HG02798 (cell line): ENCODE data around the gene ADAMTSL2.

Experiments
- ATAC-seq: cut with Tn5 transposase; IDR thresholded peaks from one replicate; pipeline ENCODE4 v1.9.1; 2021; ENCODE audit warnings: mild to moderate bottlenecking; ENCODE audit not compliant: unreplicated experiment, poor library complexity

The ADAMTSL2 gene

DNA sequence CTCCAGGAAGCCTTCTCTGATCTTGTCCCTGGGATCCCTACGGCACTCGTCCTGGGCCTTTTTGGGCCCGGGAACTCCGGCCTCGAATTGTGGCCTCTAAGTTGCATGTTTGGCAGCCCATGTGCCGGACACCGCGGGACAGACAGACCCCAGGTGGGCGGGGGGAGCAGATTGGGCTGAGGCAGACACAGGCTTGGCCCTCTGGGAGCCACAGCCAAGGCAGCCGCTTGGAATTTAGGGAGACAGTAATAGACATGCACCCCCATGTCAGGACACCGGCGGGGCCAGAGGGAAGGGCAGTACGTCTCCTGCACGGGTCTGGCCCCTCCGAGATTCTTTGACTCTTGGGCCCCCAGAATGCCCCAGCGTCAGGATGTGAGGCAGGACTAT lies 36.2 kb downstream of the ADAMTSL2 start:
- ATAC-seq: no peak

DNA sequence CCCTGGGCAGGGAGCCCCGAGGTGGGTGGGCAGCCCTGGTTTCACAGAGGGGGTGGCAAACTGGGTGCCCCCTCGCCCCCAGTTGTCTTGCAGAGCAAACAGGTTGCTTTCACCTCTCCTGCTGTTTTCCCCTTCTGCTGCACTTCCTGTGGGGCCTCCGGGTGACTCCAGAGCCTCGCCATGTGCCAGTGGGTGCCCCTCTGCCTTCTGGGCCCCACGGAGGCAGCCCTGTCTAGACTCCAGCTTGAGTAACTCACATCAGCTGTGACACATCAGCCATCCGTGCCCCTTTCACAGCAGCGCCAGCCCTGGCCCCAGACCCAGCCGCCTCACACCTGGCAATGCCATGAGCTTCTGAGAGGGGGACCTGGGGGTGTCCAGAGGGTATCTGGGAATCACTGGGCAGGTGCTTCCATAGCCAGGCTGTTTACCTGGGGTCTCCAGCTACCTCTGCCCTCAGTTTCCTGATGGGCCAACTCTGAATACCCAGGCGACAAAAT lies 36.9 kb downstream of the ADAMTSL2 start:
- no peak for ATAC-seq

DNA sequence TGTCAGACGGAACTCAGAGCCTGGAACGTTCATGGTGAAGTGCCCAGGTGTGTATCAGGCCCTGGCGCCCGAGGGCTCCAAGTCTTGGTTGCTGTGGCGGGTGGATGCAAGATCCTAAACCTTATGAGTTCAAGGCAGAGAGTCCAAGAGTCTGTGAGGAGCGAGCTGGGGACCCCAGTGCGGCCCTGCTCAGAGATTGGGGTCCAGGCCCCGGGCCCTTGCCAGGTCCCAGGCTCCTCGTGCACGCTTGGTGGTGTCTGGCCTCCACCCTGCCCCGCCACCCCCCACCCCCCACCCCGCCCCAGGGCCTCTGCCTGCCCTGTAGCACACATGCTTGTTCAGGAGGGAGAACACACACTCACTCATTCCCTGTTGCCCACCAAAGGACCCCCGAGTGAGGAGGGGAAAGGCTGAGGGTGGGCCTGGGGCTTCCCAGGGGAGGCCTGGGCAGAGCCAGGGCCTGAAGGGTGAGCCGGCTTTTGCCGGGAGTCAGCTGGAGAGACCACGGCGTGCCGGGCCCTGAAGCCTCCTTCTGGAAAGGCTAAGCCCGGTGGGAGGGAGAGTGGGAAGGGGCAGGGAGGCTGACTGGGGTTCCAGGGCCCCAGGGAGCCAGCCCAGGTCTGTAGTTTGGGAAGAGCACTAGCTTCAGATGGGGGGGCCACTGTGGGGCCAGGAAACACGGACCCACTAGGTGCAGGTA lies 37.5 kb downstream of the ADAMTSL2 start:
- ATAC-seq: no peak

DNA sequence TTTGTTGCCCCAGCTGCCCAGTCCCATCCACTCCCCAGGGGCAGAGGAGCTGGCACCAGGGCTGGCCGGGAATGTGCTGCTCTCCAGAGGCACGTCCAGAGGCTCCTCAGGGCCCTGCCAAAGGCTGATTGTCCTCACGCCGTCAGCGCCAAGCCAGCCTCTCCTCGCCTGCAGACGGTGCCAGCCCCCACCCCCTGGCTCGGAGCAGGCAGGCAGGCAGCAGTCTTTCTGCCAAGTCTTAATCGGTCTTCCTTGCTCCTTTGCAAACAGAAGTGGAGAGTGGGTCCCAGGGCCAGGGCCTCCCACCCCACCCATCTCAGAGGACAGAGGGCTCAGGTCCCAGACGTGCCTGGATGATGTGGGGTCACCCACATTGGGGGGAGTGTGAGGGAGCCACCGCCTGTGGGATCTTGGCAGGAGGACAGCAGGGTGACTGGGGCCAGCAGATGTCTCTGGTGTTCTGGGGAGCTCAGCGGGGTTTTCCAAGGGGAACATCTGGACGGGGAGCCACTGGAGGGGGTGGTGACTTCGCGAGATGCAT lies 38.4 kb downstream of the ADAMTSL2 start:
- ATAC-seq: no peak

DNA sequence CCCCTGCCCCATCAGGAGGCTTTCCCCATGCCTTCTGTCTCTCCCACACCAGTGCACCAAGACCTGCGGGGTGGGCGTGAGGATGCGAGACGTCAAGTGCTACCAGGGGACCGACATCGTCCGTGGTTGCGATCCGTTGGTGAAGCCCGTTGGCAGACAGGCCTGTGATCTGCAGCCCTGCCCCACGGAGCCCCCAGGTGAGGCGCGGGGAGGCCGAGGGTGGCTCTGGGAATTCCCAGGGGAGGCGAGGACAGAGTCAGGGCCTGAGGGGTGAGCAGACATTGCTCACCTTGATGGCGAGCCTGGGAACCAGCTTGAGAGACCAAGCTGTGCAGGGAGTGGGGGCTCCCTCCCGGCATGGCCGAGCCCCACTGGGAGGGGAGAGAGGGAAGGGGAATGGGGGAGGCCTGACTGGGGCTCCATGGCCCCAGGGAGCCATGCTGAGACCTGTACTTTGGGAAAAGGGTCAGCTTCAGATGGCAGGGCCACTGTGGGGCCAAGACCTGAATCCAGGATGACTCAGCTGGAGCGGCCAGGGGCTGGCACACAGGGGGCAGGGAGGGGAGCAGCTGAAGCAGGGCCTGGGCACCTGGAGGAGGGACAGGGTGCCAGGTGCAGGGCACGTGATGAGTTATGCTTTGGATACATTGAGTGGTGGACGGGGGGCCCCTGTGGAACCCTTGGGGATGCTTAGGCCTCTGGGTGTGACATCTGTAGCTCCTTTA lies 39.4 kb downstream of the ADAMTSL2 start:
- ATAC-seq: no peak

DNA sequence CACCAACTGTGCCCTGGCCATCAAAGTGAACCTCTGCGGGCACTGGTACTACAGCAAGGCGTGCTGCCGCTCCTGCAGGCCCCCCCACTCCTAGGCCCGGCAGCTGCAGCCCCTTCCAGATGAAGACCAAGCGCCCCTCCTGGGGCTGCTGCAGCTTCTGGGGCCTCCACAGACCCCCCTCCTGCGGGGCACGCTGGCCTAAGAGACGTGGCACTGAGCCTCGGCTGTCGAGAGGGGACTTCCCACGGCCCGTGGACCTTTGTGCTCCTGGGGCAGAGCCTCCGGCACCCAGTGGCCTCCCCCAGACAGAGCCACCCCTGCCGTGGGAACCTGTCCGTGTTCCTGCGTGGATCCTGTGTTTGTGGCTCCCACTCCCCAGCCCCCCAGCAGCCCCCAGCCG lies 40.3 kb downstream of the ADAMTSL2 start:
- ATAC-seq: no peak

DNA sequence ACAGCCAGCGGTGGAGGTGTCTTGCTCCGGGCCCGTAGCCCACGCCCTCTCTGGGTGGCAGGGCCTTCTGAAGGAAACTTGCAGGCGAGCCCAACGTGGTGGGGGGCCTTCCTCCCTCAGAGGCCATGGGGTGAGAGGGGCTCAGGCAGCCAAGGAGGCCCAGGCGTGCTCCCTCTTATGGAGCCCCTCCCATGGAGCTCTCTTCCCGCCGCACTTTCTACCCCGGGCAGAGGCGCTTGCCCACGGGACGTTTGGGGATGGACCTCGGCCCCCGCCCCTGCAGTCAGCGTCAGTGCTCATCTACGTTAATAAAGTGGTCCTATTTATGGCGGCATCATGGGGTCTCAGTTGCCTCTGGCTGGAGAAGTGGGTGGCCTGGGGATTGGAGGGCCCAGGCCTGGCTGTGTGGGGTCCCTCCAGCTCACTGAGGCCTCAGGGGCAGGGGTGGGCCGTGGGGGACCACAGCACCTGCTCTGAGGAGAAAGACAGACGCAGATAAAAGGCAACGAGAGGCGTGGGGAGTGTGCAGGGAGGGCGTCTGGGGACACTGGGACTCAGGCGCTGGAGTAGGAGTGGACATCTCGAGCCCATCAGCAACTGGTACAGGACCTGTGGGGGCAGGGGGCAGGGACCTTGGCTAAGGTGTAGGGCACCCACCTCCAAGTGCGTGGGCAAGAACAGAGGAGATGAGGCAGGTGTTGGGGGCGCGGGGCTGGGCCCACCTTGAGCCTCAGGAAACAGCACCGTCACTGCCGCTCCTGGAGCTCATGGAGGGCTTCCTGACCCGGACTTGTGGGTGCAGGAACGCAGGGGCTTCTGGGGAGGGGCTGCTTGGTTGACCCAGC lies 40.9 kb downstream of the ADAMTSL2 start:
- no peak for ATAC-seq

DNA sequence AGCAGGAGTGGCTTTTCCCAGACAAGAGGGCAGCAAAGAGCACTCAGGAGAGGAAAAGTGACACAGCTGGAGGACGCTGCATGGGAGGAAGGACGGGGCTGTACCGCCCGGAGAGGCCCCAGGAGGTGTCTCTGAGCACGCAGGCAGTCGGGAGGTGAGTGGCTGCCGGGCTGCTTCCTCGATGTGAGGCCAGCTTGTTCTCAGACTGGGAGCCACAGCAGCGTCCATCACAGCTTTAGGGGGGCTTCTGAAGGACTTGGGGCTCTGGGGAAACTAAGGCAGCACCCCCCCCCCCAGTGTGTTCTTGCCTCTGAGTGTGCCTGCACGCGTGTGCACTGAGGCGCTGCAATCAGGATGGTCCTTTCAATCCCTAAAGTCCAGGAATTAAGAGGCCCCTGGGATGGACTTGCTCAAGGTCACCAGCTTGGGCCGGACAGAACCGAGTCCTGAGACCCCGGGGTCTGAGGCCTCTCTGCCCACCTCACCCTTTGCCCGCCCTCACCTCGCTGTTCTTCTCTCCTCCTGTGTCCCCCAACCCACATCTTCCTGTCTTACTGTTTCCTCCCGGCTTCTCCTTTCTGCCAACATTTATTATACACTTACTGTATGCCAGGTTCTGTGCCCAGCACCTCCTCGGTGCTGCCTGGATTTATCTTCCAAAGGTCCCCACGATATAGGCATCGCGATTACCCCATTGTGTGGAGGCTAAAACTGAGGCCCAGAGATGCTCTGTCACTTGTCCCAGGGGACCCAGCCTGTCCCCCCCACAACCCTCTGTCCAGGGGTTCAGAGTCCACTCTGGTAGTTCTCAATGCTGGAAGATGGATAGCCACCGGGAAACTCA lies 41.7 kb downstream of the ADAMTSL2 start:
- no peak for ATAC-seq

DNA sequence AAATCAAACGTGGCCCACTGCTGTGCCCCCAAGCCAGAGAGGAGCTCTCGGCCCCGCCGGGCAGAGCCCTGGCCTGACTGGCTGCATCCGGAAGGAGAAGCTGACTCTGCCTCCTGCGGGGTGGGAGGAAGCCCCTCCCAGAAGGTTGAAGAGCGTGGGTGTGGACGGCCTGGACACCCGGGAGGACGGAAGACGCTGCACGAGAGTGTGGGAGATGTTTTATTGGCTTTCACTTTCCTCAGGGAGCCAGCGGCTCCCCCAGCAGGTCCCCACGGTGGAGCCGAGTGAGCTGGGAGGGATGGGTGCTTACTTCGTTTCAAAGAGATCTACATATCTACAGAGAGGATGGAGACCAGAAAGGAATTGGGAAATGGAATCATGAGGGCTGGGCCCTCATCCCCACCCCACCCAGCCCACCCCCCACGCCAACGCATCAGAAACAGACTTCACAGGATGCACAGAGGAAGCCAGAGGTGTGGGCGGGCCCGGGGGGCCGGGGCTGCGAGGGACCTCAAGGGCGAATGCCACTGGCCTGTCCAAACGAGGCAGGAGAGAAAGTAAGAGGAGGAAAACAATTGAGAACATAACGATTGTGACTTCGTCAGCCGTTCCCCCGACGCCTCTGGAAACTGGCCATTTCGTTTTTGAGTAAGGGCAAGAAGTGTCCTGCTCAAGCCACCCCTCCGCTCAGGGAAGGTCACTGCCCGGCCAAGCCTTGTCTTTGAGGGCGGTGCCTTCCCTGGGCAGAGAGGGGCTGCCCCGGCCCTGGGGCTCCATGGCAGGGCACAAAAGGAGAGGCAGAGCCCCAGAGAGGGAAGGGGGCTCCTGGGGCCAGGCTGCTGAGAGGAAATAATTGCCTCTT lies 42.6 kb downstream of the ADAMTSL2 start:
- no peak for ATAC-seq

DNA sequence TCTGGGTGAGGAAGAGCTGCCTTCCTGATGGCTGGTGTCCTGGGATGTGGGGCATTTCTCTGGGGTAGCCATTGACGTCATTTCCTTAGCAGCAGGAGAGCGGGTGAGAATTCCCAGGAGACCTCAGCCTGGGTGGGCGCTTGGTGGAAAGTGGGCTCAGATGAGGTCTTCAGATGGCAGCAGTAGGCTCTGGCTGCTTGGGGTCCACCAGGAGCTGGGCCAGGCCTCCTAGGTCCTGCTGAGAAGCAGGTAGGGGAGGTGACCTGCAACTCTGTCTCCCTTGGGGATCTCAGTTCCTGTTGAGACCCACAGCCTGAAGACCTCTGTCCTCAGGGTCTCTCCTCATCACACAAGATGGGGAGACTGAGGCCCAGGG lies 43.2 kb downstream of the ADAMTSL2 start:
- no peak for ATAC-seq

DNA sequence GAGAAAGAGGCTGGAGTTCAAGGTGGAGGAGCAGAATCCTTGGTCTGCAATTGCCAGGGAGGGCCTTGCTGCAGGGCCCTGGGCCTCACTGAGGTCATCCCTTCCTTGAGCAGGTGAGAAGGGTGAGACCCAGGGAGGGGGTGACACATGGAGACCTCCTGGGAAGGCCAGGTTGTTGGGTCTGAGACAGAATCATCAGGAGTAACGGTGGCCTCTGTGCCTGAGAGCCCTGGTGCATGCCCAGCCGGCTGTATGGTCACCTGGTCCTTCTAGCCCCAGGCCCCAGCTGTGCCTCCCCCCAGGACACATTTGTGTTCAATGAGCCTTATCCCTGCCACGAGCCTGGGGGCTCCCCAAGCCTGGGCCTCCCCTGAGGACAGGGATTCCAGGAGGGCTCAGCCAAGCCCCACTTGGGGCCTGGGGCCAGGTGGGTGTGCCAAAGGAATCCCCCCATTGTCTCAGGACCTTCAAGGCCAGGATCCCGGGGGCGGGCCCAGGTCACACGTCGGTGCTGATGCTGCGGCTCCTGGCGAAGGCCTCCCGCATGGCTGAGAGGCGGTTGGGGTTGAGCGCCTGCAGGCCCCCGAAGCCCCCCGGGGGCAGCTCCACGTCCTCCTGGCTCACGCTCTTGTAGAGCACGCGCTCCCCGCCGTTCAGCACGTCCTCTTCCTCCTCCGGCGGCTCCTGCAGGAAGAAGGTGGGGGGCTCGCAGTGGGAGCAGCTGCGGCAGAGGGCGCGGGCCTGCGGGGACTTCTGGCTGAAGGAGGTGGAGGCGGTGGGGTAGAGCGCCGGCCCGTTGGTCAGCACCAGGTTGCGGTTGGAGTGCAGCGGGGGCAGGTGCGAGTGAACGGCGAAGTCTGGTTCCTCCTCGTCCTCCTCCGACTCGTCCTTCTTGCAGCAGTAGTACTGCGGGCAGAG lies 44.3 kb downstream of the ADAMTSL2 start:
- ATAC-seq: no peak

DNA sequence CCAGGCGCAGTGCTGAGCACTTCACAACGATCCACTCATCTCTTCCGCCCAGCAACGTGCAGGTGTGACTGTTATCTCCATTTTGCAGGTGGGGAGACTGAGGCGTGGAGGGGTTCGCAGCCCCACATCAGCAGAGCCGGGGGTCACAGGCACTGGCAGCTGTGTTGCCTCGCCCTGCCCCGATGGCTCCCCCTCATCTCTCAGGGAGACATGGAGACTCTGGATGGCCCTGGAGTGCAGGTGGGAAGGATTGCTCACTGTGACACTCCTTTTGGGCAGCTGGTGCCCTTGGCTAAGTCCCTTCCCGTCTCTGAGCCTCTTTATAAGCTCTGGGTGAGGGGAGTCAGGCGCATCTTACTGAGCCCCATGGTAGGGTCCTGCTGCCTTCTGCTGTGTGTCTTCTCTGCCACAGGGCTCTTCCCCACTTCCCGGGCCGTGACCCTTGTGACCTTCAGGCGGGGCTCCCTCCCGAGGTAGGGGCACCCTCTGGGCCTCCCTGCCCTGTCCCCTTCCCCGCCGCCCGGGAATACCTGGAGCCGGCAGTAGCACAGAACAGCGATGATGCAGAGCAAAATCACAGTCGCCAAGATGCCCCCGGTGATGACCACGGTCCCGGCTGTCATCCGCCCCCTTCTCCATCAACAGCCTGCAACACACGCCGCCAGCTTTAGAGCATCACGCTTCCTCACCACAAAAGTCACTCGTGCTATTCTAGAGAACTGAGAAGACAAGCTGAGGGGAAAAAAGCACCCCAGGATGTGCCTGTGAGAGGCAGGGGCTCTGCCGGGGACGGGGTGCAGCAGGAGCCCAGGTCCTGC lies 45.3 kb downstream of the ADAMTSL2 start:
- no peak for ATAC-seq

DNA sequence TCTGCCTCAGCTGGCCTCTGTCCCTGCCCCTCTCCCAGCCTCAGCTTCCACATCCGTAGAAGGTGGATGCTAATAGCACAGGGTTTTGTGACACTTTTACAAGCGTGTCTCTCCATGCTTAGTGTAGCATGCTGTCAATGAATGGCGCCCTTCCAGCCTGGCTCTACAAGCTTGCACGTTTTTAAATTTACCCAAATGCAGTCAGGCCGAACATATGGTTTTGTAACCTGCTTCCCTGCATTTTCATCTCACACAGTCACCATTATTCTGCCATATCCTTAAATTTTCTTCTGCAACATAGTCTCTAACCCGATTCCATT lies 45.9 kb downstream of the ADAMTSL2 start:
- no peak for ATAC-seq

DNA sequence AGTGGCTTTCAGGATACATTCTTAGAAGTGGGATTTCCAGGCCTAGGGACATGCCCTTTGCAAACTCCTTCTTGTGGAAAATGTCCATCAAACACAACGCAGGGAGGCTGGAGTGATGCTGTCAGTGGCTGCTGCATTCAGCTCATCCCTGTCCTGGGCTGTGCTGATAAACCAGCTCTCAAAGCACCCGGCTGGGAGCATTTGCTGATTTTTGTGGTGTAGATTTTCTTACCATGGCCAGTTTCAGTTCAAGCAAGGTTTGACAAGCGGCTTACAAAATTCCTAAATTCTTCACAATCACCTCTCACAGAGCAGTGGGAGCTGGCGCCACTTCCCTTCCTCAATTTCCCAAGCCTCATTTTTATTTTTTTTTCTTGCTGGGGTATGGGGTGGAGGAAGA lies 46.5 kb downstream of the ADAMTSL2 start:
- ATAC-seq: no peak

DNA sequence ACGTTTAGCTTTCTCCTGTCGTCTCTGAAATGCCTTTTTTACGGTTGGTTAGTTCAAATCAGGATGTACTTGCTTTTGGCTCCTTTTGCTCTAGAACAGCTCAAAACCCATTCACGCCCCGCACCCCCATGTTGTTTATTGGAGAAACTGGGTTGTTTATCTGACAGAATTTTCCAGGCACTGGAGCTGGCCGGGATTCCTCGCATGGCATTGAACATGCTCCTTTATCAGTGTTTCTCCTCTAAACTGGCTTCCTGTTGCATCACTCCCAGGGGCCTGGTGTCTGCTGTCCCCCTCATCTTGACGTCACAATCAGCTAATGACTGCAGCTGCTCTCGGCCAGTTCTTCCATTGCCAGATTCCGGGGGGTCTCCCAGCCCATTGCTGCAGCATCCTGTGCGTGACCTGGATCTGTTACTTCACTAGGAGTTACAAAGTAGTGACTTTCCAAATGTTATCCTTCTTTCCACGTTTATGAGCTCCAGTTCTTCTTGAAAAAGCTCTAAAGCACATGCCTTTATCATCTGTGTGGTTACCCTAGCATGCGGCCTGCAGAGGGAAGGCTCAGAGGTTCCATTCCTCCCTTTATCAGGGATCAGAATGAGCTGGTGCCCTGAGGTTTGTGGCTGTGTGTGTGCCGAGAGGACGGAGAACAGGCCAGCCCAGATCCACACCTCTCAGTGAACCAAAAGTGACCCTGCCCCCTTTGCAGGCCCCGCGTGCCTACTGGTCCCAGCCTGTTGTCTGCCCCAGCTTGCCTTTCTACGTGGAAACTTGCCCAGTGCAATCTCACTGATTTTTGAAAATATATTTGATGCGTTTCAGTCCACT lies 47.2 kb downstream of the ADAMTSL2 start:
- no peak for ATAC-seq

DNA sequence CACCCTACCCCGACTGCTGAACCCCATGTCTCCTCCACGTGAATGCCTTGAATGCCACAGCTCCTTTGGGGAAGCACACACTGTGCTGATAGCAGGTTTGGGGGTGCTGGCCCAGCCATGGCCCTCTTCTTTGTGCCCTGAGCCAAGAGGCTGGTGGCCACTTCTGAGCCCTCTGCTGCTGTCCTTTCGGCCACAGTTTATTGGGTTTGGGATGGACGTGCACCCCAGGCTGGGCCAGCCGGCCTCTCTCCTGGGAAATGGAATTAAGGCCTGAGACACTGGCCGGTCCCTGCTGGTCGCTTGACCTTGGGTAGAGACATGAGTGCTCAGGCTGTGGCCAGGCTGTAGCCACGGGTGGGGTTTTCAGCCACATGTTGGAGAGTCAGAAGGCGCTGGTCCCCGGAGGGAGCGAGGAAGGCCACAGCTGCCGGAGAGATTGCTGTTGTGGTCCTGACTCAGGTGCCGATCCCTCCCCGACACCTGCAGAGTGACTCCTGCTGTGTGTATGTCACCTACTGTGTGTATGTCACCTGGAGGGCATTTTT lies 48.1 kb downstream of the ADAMTSL2 start:
- ATAC-seq: no peak
